Measurements from ENCODE around the gene CHDH. TPM values are rescaled to one million over a fixed set of nuclear protein-coding genes. Genes with fewer than 3 reads are reported as not detected.

Gene CHDH
- polyA plus RNA-seq, 4 donors = 2.2 to 17.9 (median 7.9) TPM

- no peak for FAIRE-seq
- 96 to 98% (median 98%) methylated on average over 11 of the region's 11 CpGs for whole genome bisulfite sequencing, 3 donors
- H3K36me3 ChIP-seq (ENCODE audit: control insufficient read depth in 3 of 3, insufficient read depth in 2 of 3, low read depth in 1 of 3, low read length in 3 of 3) = peaks cover 6 to 14% (median 13%) of the 10 kb centered on the region in 3 donors
- H3K4me1 ChIP-seq (ENCODE audit: control insufficient read depth in 3 of 3, insufficient read depth in 2 of 3, low read depth in 1 of 3, low read length in 2 of 3) = peaks cover 0 to 13% (median 8%) of the 10 kb centered on the region in 3 donors
- DNase-seq = no peak
- H3K4me3 ChIP-seq (ENCODE audit: low read depth in 1 of 3, low read length in 3 of 3) = no peak overlapping the region
- no peaks in the 10 kb centered on the region for H3K27me3 ChIP-seq (ENCODE audit: control insufficient read depth in 3 of 3, insufficient read depth in 3 of 3, low read length in 3 of 3)
- no peaks in the 10 kb centered on the region for H3K9me3 ChIP-seq (ENCODE audit: control insufficient read depth in 2 of 2, insufficient read depth in 1 of 2, low read depth in 1 of 2, low read length in 1 of 2)
- no peak overlapping the region for H3K27ac ChIP-seq (ENCODE audit: low read depth in 1 of 3, low read length in 2 of 3)
Measured at GRCh38 chr3:53884623-53885022, 38.4 kb upstream of the CHDH start.

GRCh38 chr3:53883008-53883407 is 36.8 kb upstream of the CHDH start:
- H3K4me3 ChIP-seq (ENCODE audit: low read depth in 1 of 3, low read length in 3 of 3) = no peak overlapping the region
- WGBS, 3 donors = 72 to 88% (median 87%) methylated on average over 4 of the region's 4 CpGs
- H3K27me3 ChIP-seq (ENCODE audit: control insufficient read depth in 3 of 3, insufficient read depth in 3 of 3, low read length in 3 of 3) = no peaks in the 10 kb centered on the region
- FAIRE-seq (no peak), DNase-seq (no peak)
- no peaks in the 10 kb centered on the region for H3K9me3 ChIP-seq (ENCODE audit: control insufficient read depth in 2 of 2, insufficient read depth in 1 of 2, low read depth in 1 of 2, low read length in 1 of 2)
- H3K27ac ChIP-seq (ENCODE audit: low read depth in 1 of 3, low read length in 2 of 3) = no peak overlapping the region
- H3K4me1 ChIP-seq (ENCODE audit: control insufficient read depth in 3 of 3, insufficient read depth in 2 of 3, low read depth in 1 of 3, low read length in 2 of 3) = peaks cover 0 to 9% (median 8%) of the 10 kb centered on the region in 3 donors
- H3K36me3 ChIP-seq (ENCODE audit: control insufficient read depth in 3 of 3, insufficient read depth in 2 of 3, low read depth in 1 of 3, low read length in 3 of 3) = peaks cover 10 to 17% (median 16%) of the 10 kb centered on the region in 3 donors

- FAIRE-seq = no peak
- peaks cover 0 to 9% (median 8%) of the 10 kb centered on the region in 3 donors for H3K4me1 ChIP-seq (ENCODE audit: control insufficient read depth in 3 of 3, insufficient read depth in 2 of 3, low read depth in 1 of 3, low read length in 2 of 3)
- peak; percentile 71 to 95 for DNase-seq
- 1 to 3% (median 2%) methylated on average over 54 to 65 of the region's 65 CpGs for WGBS, 3 donors
- H3K36me3 ChIP-seq (ENCODE audit: control insufficient read depth in 3 of 3, insufficient read depth in 2 of 3, low read depth in 1 of 3, low read length in 3 of 3) = peaks cover 14 to 15% (median 14%) of the 10 kb centered on the region in 3 donors
- peak within 1 kb of the TSS; percentile 70 to 90 (median 84) for H3K4me3 ChIP-seq (ENCODE audit: low read depth in 1 of 3, low read length in 3 of 3)
- no peaks in the 10 kb centered on the region for H3K27me3 ChIP-seq (ENCODE audit: control insufficient read depth in 3 of 3, insufficient read depth in 3 of 3, low read length in 3 of 3)
- H3K27ac ChIP-seq (ENCODE audit: low read depth in 1 of 3, low read length in 2 of 3) = peak within 1 kb of the TSS; percentile 87 to 92 (median 91)
- H3K9me3 ChIP-seq (ENCODE audit: control insufficient read depth in 2 of 2, insufficient read depth in 1 of 2, low read depth in 1 of 2, low read length in 1 of 2) = no peaks in the 10 kb centered on the region
Measured at GRCh38 chr3:53881691-53882593, 35.7 kb upstream of the CHDH start, which contains the start of gene ACTR8. TSS of gene ACTR8 (minus strand) at chr3:53882152. CDS start at chr3:53882101, 51 bp downstream.

- H3K27ac ChIP-seq (ENCODE audit: low read depth in 1 of 3, low read length in 2 of 3) = peak overlapping the region in 1 of 3 donors; percentile 92
- 55 to 64% (median 63%) methylated on average over 10 of the region's 10 CpGs for WGBS, 3 donors
Measured at GRCh38 chr3:53880396-53881345, 34.5 kb upstream of the CHDH start.

GRCh38 chr3:53865732-53866499 is 19.7 kb upstream of the CHDH start:
- Histone ChIP-seq H3K36me3 (ENCODE audit: control insufficient read depth in 3 of 3, insufficient read depth in 2 of 3, low read depth in 1 of 3, low read length in 3 of 3) (peaks cover 9 to 33% (median 16%) of the 10 kb centered on the region in 3 donors), H3K4me1 (ENCODE audit: control insufficient read depth in 3 of 3, insufficient read depth in 2 of 3, low read depth in 1 of 3, low read length in 2 of 3) (no peaks in the 10 kb centered on the region), H3K27ac (ENCODE audit: low read depth in 1 of 3, low read length in 2 of 3) (no peak overlapping the region), H3K27me3 (ENCODE audit: control insufficient read depth in 3 of 3, insufficient read depth in 3 of 3, low read length in 3 of 3) (no peaks in the 10 kb centered on the region), H3K9me3 (ENCODE audit: control insufficient read depth in 2 of 2, insufficient read depth in 1 of 2, low read depth in 1 of 2, low read length in 1 of 2) (no peaks in the 10 kb centered on the region), H3K4me3 (ENCODE audit: low read depth in 1 of 3, low read length in 3 of 3) (no peak overlapping the region)
- FAIRE-seq = no peak
- 89 to 92% (median 90%) methylated on average over 5 of the region's 5 CpGs for WGBS, 3 donors
- DNase-seq = no peak

More at GRCh38 chr3:53880396-53881345, 34.5 kb upstream of the CHDH start:
- peaks cover 14 to 21% (median 16%) of the 10 kb centered on the region in 3 donors for H3K36me3 ChIP-seq (ENCODE audit: control insufficient read depth in 3 of 3, insufficient read depth in 2 of 3, low read depth in 1 of 3, low read length in 3 of 3)
- H3K27me3 ChIP-seq (ENCODE audit: control insufficient read depth in 3 of 3, insufficient read depth in 3 of 3, low read length in 3 of 3) = no peaks in the 10 kb centered on the region
- no peaks in the 10 kb centered on the region for H3K9me3 ChIP-seq (ENCODE audit: control insufficient read depth in 2 of 2, insufficient read depth in 1 of 2, low read depth in 1 of 2, low read length in 1 of 2)
- H3K4me3 ChIP-seq (ENCODE audit: low read depth in 1 of 3, low read length in 3 of 3) = peak overlapping the region in 2 of 3 donors; percentile 70 to 90
- DNase-seq = peak in 1 of 2 donors; percentile 19
- FAIRE-seq = no peak
- H3K4me1 ChIP-seq (ENCODE audit: control insufficient read depth in 3 of 3, insufficient read depth in 2 of 3, low read depth in 1 of 3, low read length in 2 of 3) = peaks cover 0 to 9% (median 8%) of the 10 kb centered on the region in 3 donors

GRCh38 chr3:53863145-53863544 is 16.9 kb upstream of the CHDH start:
- H3K4me3 ChIP-seq (ENCODE audit: low read depth in 1 of 3, low read length in 3 of 3) = no peak overlapping the region
- no peak for FAIRE-seq
- DNase-seq = no peak
- no peak overlapping the region for H3K27ac ChIP-seq (ENCODE audit: low read depth in 1 of 3, low read length in 2 of 3)
- H3K36me3 ChIP-seq (ENCODE audit: control insufficient read depth in 3 of 3, insufficient read depth in 2 of 3, low read depth in 1 of 3, low read length in 3 of 3) = peaks cover 13 to 36% (median 14%) of the 10 kb centered on the region in 3 donors
- no peaks in the 10 kb centered on the region for H3K27me3 ChIP-seq (ENCODE audit: control insufficient read depth in 3 of 3, insufficient read depth in 3 of 3, low read length in 3 of 3)
- no peaks in the 10 kb centered on the region for H3K9me3 ChIP-seq (ENCODE audit: control insufficient read depth in 2 of 2, insufficient read depth in 1 of 2, low read depth in 1 of 2, low read length in 1 of 2)
- H3K4me1 ChIP-seq (ENCODE audit: control insufficient read depth in 3 of 3, insufficient read depth in 2 of 3, low read depth in 1 of 3, low read length in 2 of 3) = no peaks in the 10 kb centered on the region
- WGBS, 3 donors = 24 to 67% (median 39%) methylated on average over 1 of the region's 1 CpG

GRCh38 chr3:53862241-53862640 is 16.0 kb upstream of the CHDH start:
- no peaks in the 10 kb centered on the region for H3K9me3 ChIP-seq (ENCODE audit: control insufficient read depth in 2 of 2, insufficient read depth in 1 of 2, low read depth in 1 of 2, low read length in 1 of 2)
- peaks cover 12 to 41% (median 13%) of the 10 kb centered on the region in 3 donors for H3K36me3 ChIP-seq (ENCODE audit: control insufficient read depth in 3 of 3, insufficient read depth in 2 of 3, low read depth in 1 of 3, low read length in 3 of 3)
- no peaks in the 10 kb centered on the region for H3K27me3 ChIP-seq (ENCODE audit: control insufficient read depth in 3 of 3, insufficient read depth in 3 of 3, low read length in 3 of 3)
- no peak overlapping the region for H3K27ac ChIP-seq (ENCODE audit: low read depth in 1 of 3, low read length in 2 of 3)
- no peak overlapping the region for H3K4me3 ChIP-seq (ENCODE audit: low read depth in 1 of 3, low read length in 3 of 3)
- FAIRE-seq (no peak), DNase-seq (no peak)
- WGBS, 3 donors = 92 to 96% (median 93%) methylated on average over 3 of the region's 3 CpGs
- H3K4me1 ChIP-seq (ENCODE audit: control insufficient read depth in 3 of 3, insufficient read depth in 2 of 3, low read depth in 1 of 3, low read length in 2 of 3) = no peaks in the 10 kb centered on the region

All from small intestine (tissue), 7 donors.